ES-I3 (cell line): Measurements from ENCODE around the gene C6orf120.

ENCODE experiments used
- H3K36me3 ChIP-seq: 2 replicates; pipeline ENCODE4 v1.6.1; 2013; ENCODE audit warnings: mild to moderate bottlenecking, low read length, control low read depth, moderate library complexity; ENCODE audit not compliant: insufficient read depth
- H3K4me1 ChIP-seq: 2 replicates; pipeline ENCODE4 v1.6.1; 2013; ENCODE audit warnings: mild to moderate bottlenecking, control low read depth, low read length; ENCODE audit not compliant: insufficient read depth
- H3K9ac ChIP-seq: 2 replicates; pipeline ENCODE4 v1.6.1; 2013; ENCODE audit warnings: low read depth, mild to moderate bottlenecking, low read length, moderate library complexity
- H3K9me3 ChIP-seq: 2 replicates; pipeline ENCODE4 v1.6.1; 2013; ENCODE audit warnings: mild to moderate bottlenecking, low read length, moderate library complexity; ENCODE audit not compliant: control insufficient read depth, insufficient read depth

The C6orf120 gene

DNA sequence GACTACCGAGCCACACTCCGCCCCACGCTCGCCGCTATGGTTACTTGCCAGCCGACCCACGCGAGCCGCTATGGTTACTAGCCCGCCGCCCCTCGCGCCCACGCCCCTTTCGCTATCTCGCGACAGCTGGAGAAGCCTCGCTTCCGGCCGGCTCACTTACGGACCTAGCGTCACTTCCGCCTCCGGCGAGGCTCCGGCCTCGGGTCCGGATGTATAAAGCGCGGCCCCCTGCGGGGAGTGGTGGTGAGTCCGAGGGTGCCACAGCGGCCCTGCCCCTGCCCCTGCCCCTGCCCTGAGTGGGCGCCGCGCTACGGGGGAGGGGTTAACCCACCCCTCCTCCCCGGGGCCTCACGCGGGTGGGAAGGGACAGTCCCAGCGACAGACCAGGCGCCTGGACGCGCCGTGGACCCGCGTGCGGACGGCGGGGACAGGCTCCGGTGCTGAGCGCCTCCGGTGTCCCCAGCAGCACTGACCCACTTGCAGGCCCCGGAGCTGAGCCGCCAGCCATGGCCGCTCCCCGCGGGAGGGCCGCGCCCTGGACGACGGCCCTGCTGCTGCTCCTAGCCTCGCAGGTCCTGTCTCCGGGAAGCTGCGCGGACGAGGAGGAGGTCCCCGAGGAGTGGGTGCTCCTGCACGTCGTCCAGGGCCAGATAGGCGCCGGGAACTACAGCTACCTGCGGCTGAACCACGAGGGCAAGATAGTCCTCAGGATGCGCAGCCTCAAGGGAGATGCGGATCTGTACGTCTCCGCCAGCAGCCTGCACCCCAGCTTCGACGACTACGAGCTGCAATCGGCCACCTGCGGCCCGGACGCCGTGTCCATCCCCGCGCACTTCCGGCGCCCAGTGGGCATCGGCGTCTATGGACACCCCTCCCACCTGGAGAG, at the start of gene C6orf120, which contains the start of gene WDR27:
Gene C6orf120, plus strand, starts transcription at position 173 of the 886 bp plus-strand sequence. Its CDS starts 334 bp downstream, at position 507.
Gene WDR27, minus strand, starts transcription at position 76 of the 886 bp plus-strand sequence. CDS start 13,024 bp downstream, outside the sequence.
- H3K9me3 ChIP-seq, result no peaks in the 10 kb centered on the region
- H3K9ac ChIP-seq, result peak within 1 kb of the TSS; percentile 88
- H3K4me1 ChIP-seq, result peaks cover 15% of the 10 kb centered on the region
- H3K36me3 ChIP-seq, result no peaks in the 10 kb centered on the region; the same call in 1 of the 2 replicates

DNA sequence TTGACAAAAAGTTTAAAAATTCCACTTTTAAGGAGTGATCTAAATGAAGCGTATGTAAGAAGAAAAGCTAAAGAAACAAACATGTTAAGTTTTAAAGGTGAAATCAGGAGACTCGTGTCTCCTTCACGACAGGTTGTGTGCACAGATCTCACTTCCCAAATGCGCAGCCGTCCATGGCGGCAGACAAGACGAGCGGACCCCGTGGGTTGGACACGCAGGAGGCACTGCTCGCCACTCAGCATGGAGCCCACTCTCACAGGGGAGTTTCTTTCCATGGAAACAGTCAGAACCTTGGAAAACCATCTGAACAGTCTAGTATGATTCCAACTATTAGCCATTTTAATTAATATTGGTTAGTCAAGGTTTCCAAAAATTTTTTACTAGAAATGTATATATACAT, 49.0 kb upstream of the C6orf120 start:
- no peaks in the 10 kb centered on the region for H3K4me1 ChIP-seq

DNA sequence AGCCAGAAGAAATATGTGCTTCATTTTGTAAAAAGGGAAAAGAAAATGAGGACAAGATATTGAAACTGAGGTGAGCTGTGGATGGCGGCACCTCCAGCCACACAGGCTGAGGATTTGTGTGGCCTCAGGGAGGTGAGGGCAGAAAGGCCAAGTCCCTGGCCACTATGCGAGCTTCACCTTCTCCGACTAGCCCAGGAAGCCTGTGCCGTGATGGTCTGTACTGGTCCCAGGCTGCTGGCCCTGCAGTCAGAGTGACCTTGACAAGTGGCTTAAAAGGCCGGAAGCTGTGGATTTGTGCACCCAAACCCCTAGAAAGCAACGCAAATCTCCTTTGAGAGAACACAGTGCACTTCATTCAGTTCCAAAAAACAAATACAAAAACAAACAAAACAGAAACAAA, 48.2 kb upstream of the C6orf120 start:
- no peaks in the 10 kb centered on the region for H3K4me1 ChIP-seq
- no peaks in the 10 kb centered on the region; the same call in 1 of the 2 replicates for H3K9me3 ChIP-seq
- peaks cover 10% of the 10 kb centered on the region; the same call in 1 of the 2 replicates for H3K36me3 ChIP-seq
- no peak overlapping the region for H3K9ac ChIP-seq

More for the DNA sequence above, 49.0 kb upstream of the C6orf120 start:
- no peak overlapping the region for H3K9ac ChIP-seq
- H3K9me3 ChIP-seq, result no peaks in the 10 kb centered on the region; the same call in 1 of the 2 replicates
- H3K36me3 ChIP-seq, result peaks cover 7% of the 10 kb centered on the region; the same call in 1 of the 2 replicates

DNA sequence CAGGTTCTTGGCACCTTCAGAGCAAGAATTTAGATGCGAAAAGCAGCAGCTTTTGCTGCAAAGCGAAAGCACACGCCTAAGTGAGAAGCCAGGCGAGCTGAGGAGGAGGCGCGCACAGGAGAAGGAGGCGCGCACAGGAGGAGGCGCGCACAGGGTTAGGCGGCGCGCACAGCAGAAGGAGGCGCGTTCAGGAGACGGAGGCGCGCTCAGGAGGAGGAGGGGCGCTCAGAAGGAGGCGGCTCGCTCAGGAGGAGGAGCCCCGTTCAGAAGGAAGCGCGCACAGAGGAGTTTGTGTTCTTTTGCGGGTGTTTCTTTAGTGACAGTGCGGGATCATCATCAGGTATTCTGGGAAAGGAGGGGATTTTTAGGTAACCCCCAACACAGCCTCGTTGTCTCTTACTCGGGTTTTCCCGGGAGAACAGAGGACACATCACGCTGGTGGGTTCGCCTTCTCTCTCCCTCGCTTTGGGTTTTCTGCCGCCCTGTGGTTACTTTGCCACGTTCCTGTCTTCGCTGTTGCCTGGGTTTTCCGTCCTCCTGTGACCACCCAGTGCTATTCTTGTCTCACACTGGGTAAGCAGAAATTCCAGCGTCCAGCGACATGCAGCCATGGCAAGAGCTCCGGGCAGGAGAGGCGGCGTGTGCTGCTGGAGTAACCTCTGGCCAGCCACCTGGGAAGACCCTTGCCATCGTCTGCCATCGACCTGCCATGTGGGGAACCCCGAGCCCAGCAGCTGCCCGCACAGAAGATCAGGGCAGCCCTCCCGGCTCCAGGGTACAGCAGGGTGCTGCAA, 47.1 kb upstream of the C6orf120 start:
- peak overlapping the region; percentile 48; the same call in 1 of the 2 replicates for H3K9ac ChIP-seq
- H3K9me3 ChIP-seq, result no peaks in the 10 kb centered on the region; the same call in 1 of the 2 replicates
- H3K4me1 ChIP-seq, result no peaks in the 10 kb centered on the region
- H3K36me3 ChIP-seq, result peaks cover 14% of the 10 kb centered on the region; the same call in 1 of the 2 replicates

DNA sequence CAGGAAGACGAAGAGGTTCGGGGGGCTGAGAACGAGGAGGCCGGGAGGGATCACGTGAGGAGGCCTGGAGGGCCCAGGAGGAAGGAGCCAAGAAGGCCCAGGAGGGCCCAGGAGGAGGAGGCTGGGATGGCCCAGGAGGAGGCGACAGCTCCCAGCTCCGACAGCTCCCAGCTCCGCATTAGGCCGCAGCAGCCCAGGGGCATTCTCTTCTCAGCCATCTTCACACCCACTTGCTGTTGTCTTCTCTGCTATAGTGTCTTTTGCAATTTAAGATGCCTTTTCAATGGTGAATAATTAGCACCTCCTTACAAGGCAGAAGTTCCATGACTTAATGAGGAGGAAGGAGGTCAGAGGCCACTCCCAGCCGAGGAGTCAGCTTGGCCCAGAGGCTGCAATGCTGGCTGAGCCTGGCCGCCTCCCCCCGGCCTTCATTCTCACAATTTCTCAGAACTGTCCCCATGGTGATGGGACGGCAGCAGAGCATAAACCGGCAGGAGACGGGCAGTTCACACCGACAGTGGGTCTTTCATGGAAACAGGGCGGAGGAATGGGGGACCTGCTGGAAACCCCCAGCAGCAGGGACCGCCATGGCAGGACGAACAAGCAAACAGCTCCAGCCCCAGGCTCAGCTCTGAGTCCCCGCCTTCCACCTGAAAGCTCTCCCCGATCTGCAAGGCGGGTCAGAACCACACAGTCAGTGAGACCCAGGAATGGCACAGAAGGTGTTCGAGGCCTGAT, 45.2 kb upstream of the C6orf120 start:
- H3K9me3 ChIP-seq, result no peaks in the 10 kb centered on the region; the same call in 1 of the 2 replicates
- H3K9ac ChIP-seq, result no peak overlapping the region
- H3K36me3 ChIP-seq, result peaks cover 14% of the 10 kb centered on the region; the same call in 1 of the 2 replicates
- no peaks in the 10 kb centered on the region for H3K4me1 ChIP-seq

DNA sequence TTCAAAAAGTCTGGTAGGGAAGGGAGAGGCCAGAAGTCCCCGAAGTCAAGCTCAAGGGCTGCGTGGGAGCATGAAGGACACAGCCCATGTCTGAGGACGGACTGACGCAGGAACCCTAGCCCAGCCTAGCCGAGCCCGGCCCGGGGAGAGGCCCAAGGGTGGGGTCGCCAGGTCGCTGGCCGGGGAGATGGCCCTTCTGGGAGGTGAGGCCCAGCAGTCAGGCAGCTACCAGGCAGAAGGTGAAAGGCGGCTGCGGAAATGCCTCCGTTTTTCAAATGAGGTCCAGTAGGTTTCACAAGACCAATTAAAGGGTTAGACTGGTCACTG, 44.7 kb upstream of the C6orf120 start:
- no peaks in the 10 kb centered on the region for H3K4me1 ChIP-seq
- no peaks in the 10 kb centered on the region; the same call in 1 of the 2 replicates for H3K9me3 ChIP-seq
- H3K9ac ChIP-seq, result no peak overlapping the region
- peaks cover 14% of the 10 kb centered on the region; the same call in 1 of the 2 replicates for H3K36me3 ChIP-seq

DNA sequence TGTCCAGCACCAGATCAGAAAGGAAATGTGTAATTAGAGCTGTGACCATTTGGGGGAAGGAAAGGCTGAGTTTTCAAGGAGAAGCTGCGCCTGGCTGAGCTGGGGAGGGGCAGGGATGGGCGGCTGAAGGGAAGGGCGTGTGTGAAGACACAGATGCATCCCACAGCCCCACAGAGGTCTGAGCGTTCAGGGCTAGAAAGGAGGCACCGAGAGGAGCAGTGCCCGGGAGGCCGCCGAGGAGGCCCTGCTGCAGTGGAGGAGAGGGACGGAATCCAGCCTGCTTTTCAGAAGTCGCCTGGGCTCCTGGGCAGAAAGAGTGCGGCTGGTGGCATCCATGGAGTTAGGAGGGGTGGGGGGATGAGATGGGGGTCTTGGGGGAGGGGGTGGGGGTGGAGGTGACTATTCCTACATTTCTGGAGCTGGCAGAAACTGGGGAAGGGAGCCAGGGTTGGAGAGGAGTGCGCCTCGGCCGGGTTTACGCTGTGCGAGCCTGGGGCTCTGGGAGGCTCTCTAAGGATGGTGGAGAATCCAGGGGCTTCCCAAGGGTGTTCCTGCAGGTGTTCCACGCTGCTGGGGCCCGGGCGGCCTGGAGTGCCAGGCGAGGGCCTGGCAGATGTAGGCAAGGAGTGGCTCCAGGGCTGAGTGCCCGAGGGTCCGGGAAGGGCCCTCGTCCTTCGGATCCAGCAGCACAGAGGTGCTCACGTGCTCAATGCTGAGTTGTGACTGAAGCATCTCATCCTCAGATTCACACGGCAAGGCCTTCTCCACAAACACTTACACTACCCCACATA, 41.9 kb upstream of the C6orf120 start:
- Histone ChIP-seq H3K9me3 (no peaks in the 10 kb centered on the region; the same call in 1 of the 2 replicates), H3K36me3 (peaks cover 14% of the 10 kb centered on the region; the same call in 1 of the 2 replicates), H3K4me1 (no peaks in the 10 kb centered on the region), H3K9ac (no peak overlapping the region)

DNA sequence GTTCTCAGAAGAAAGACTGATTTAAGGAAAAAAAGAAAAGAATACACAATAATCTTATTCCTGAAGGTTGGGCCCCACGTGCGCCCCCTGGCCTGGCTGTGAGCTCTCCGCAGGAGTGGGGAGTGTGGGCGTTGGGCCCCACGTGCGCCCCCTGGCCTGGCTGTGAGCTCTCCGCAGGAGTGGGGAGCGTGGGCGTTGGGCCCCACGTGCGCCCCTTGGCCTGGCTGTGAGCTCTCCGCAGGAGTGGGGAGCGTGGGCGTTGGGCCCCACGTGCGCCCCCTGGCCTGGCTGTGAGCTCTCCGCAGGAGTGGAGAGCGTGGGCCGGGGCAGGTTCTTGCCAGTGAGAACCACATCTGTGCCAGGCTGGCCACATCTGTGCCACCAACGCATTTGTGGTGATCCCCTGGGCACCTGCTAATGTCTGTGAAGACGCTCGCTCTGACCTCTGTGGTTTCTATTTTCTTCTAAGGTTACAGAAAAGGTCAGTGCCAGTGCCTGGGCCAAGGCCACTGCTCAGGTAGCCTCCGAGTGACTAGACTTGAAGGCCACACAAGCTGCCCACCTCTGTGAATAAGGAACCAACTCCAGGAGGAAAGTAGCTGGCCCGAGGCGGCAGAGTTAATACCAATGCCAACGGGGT, 41.1 kb upstream of the C6orf120 start:
- Histone ChIP-seq H3K4me1 (no peaks in the 10 kb centered on the region), H3K9me3 (no peaks in the 10 kb centered on the region; the same call in 1 of the 2 replicates), H3K36me3 (peaks cover 14% of the 10 kb centered on the region; the same call in 1 of the 2 replicates), H3K9ac (no peak overlapping the region)

DNA sequence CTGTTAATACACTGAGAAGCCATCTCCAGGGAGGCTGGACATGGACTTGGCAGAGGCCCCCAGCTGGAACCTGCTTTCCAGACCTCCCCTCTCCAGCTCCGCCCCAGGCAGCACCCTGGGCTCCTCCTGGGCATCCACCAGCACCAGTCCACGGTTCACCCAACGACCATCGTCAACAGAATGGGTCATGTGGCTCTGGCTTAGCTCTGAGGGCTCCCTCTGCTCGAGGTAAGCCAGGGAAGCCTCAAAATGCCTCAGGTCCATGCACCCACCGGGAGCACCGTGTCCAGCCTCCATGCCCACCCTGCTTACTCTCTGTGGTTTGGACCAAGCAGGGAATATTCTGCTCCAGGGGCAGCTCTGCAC, 40.6 kb upstream of the C6orf120 start:
- no peaks in the 10 kb centered on the region for H3K9me3 ChIP-seq
- no peak overlapping the region for H3K9ac ChIP-seq
- no peaks in the 10 kb centered on the region for H3K4me1 ChIP-seq
- peaks cover 14% of the 10 kb centered on the region; the same call in 1 of the 2 replicates for H3K36me3 ChIP-seq

DNA sequence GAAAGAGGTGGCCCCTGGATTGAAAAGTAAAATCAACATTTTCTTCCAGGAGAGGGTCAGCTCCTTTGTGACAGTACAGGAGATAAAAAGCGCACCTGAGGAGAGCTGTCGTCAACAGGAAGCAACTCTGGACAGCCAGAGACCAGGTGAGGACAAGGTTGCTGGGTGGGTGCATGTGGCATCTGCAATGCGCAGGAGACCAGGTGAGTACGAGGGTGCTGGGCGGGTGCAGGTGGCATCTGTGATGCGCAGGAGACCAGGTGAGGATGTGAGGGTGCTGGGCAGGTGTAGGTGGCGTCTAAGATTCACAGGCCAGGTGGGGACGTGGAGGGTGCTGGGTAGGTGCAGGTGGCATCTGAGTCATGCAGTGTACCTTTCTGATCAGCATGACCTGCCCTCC, 38.5 kb upstream of the C6orf120 start:
- H3K9ac ChIP-seq, result no peak overlapping the region
- H3K4me1 ChIP-seq, result no peaks in the 10 kb centered on the region
- peaks cover 4% of the 10 kb centered on the region; the same call in 1 of the 2 replicates for H3K36me3 ChIP-seq
- H3K9me3 ChIP-seq, result no peaks in the 10 kb centered on the region

DNA sequence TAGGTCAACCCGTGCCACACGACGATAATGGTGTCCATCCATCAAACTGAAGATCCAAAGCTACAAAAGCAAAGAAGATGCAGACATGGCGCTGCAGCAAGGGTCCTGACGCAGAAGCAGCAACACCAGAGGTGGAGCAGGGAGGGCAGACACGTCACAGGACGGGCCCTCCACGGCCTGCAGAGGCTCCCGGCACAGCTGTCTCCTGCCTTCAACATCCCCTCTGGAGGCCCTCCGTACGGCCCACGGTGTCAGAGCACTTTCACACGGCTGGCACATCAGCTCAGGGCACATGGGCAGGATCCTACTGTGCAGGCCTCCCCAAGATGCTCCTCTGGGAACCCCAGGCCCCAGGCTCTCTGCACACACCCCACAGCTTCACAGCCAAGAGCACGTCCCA, 37.7 kb upstream of the C6orf120 start:
- Histone ChIP-seq H3K4me1 (no peaks in the 10 kb centered on the region), H3K36me3 (no peaks in the 10 kb centered on the region; the same call in 1 of the 2 replicates), H3K9me3 (no peaks in the 10 kb centered on the region), H3K9ac (no peak overlapping the region)

DNA sequence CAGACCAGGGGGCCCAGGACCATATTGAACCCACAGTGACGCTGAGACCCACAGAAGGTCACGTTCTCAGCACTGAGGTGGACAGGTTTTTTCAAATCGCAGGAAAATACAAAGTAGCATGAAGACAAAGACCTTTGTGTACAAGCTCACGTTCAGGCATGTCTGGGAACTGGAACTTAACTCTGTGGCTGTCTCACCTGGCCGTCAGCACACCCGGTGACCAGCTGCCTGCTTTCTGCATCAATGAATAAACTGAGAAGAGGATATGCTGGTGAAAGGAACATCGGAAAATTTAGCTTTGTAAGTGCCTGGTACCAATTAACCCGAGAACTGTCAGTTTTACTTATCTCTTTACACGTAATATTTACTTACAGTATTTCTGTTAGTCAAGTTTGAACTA, 36.6 kb upstream of the C6orf120 start:
- Histone ChIP-seq H3K36me3 (no peaks in the 10 kb centered on the region; the same call in 1 of the 2 replicates), H3K9me3 (no peaks in the 10 kb centered on the region), H3K4me1 (no peaks in the 10 kb centered on the region), H3K9ac (no peak overlapping the region)

DNA sequence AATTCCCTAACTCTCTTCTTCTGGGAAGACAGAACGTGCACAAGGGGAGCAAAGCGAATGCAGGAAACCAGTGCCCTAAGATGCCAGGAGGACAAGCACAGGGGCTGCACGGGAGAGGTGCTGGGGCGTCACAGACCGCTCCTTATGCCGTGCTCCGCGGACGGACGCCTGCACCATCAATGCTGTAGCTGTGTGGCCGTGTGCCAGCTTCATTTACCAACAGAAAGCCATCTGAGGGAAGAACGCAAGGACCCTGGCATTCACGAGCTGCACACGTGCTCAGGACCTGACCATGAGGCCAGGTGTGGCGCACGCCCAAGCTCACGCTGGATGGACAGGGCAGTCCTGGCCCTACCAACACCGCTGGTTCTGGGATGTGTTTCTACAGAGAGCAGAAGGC, 35.5 kb upstream of the C6orf120 start:
- Histone ChIP-seq H3K9ac (no peak overlapping the region), H3K4me1 (no peaks in the 10 kb centered on the region), H3K9me3 (no peaks in the 10 kb centered on the region), H3K36me3 (peaks cover 5% of the 10 kb centered on the region; the same call in 1 of the 2 replicates)
